Sciatic nerve (tissue), 2 donors: ENCODE data around the gene CYP2C8. TPM values are rescaled to one million over a fixed set of nuclear protein-coding genes. Genes with fewer than 3 reads are reported as not detected.
"Not testable (repeated sequence)": the region's sequence is repeated elsewhere in the genome, so short reads cannot be mapped to it uniquely, and the experiment has no call there.

Experiments
- ATAC-seq: fragments of 200-7000 bp; cut with Tn5 transposase; one replicate; pipeline ENCODE4 v1.9.1; 2020; ENCODE audit warnings: mild to moderate bottlenecking, moderate library complexity
- DNase-seq: peaks from one replicate; pipeline ENCODE4 v3.0.0-alpha.2; 2020; ENCODE audit warnings: low spot score
- intact Hi-C: fragments of 100-400 bp; cut with DNase I; formaldehyde crosslinking; loops from one replicate; pipeline ENCODE4 v1.14.2; 2022
- total RNA-seq: library from RNA; stranded (reverse); fragmentation: NEBNext Ultra II Directional; extraction: Animal tissue kit (Norgen Biotek cat#: 25700); gene quantifications from one replicate; pipeline ENCODE4 v1.2.1, GENCODE V29; 2021
- donor health status: DM: no; HTN: no; CAD: no.
- donor health status: DM: no; HTN: no; CAD: no.

Gene CYP2C8
- total RNA-seq, result 0.49 TPM

DNA sequence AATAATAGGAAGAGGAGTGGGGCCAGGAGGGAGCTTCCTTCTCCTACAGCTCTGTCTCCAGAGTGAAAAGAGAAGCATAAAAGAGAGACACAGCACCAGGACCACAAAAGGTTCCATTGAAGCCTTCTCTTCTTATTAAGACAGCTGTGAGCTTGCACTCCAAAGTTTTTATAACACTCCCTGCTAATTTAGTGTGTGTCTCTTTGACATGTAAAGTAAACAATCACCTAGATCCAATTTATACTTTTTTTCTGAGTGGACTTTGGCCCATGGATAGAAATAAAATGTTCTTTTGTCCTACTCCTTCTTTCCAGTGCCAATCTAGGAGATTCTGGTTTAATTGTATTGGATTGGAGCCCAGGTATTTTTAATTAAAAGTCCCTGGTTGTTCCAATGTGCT lies at the start of gene CYP2C8:
Gene CYP2C8 (minus strand): TSS at position 212 of the 400 bp plus-strand sequence. CDS start 95 bp downstream, at position 117.
- DNase-seq (no peak), ATAC-seq (no peak)
- intact Hi-C loops, result no loop called here

DNA sequence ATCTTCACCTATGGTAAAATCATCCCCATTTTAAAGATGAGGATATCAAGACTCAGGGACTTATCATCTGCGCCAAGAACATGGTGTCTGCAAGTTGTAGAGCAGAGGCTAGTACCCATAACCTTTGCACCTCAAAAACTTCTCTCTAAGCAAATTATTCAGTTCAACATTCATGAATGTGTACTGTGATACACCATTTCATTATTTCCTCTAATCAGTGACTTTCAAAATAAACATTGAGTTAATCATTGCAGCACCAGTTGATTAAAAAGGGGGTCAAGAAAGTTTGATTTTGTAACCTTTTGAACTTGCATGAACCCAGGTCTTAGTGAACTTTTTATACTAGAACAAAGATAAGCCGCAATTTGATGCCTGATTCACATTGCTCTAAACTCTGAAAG lies 47.6 kb upstream of the CYP2C8 start:
- no peak for ATAC-seq
- DNase-seq, result no peak
- intact Hi-C loops, result no loop called here

DNA sequence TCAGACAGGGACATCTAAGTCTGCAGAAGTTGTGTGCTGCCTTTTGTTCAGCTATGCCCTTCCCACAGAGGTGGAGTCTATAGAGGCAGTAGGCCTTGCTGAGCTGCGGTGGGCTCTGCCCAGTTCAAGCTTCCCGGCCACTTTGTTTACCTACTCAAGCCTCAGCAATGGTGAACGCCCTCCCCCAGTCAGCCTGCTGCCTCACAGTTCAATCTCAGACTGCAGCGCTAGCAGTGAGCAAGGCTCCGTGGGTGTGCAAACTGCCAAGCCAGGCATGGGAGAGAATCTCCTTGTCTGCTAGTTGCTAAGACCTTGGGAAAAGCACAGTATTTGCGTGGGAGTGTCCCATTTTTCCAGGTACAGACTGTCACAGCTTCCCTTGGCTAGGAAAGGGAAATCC lies 41.5 kb upstream of the CYP2C8 start:
- ATAC-seq, intact Hi-C loops, DNase-seq: not testable (repeated sequence)

DNA sequence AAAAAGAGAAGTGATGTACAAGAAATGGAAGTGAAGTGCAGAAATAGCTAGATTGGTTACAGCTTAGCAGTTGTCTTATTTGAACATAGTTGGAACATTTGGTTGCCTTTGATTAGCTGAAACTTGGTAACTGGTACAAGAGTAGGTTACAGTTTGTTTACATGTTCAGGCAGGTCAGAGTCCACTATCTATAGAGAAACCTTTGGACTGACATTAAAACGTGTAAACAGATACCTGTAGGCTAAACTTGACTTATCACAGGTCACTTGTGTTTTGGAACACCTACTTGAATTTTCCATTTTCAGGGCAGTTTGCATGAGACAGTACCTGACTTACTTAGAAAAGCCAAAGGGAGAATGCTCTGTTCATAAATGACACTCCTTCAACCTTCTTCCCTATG lies 28.5 kb upstream of the CYP2C8 start:
- DNase-seq (no peak), ATAC-seq (no peak)
- intact Hi-C loops, result no loop called here

DNA sequence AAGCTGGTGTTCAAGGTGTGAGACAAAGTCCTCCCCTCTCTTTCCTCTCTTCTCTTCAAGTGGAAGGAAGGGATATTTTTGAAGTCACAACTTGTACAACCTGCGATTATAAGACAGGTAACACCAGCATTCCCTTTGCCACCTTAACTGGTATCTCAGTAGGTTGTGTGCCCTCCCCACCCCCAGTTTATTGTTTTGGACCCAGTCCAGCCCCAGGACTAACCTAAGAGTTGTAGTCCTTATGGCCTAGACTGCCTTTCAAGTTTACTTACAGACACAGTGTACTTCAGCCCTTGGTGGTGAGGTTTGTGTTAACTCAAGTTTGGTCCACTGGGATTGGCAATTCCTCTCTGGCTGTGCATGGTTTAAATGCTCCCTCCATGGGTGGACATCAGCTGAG lies 26.8 kb upstream of the CYP2C8 start:
- DNase-seq, result no peak
- intact Hi-C loops, result no loop called here
- no peak for ATAC-seq

DNA sequence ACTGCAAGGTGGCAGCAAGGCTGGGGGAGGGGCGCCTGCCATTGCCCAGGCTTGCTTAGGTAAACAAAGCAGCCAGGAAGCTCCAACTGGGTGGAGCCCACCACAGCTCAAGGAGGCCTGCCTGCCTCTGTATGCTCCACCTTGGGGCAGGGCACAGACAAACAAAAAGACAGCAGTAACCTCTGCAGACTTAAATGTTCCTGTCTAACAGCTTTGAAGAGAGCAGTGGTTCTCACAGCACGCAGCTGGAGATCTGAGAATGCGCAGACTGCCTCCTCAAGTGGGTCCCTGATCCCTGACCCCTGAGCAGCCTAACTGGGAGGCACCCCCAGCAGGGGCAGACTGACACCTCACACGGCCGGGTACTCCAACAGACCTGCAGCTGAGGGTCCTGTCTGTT lies 10.3 kb upstream of the CYP2C8 start:
- DNase-seq, ATAC-seq, intact Hi-C loops: not testable (repeated sequence)

DNA sequence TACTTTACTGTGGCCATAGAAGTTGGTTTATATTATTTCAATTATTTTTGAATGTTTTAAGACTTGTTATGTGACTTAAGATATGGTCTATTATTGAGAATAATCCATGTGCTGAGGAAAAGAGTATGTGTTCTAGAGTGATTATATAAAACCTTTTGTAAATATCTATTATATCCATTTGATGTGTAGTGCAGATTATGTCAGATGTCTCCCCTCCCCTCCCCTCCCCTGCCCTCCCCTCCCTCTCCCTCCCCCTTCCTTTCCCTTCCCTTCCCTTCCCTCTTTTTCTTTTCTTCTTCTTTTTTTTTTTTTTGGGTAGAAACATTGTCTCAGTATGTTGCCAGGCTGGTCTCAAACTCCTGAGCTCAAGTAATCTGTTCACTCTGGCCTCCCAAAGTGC lies 8.3 kb upstream of the CYP2C8 start:
- intact Hi-C loops, result no loop called here
- no peak for ATAC-seq
- DNase-seq, result no peak

DNA sequence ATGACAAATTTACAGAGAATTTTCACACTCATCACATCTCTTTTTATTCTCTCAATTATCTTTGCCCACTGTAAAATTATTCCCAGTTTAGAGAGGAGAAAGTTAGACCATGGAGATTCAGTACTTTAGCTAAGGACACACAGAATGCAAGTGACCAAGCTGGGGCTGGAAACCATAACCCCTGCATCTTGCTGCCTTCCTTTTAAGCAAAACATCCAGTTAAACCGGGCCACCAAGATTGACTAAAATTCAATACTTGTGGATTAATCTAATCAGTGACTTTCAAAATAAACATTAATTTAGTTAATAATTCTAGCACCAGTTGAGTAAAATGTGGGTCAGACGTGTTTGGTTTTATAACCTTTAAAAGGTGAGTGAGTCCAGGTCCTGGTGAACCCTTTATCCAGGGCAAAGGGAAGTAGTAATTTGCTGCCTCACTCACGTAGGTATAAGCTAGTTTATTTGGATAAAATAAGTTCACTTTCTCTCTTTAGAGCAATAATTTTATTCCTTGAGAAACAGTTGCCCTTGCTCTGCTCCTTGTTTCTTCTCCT lies 1.9 kb upstream of the CYP2C8 start:
- intact Hi-C loops, result no loop called here
- no peak for ATAC-seq

DNA sequence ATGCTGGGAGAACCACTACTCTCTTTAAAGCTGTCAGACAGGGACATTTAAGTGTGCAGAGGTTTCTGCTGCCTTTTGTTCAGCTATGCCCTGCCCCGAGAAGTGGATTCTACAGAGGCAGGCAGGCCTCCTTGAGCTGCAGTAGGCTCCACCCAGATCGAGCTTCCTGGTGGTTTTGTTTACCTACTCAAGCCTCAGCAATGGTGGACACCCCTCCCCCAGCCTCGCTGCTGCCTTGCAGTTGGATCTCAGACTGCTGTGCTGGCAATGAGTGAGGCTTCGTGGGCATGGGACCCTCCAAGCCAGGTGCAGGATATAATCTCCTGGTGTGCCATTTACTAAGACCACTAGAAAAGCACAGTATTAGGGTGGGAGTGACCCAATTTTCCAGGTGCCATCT lies 5.2 kb downstream of the CYP2C8 start:
- ATAC-seq, DNase-seq, intact Hi-C loops: not testable (repeated sequence)

More for the DNA sequence above, 1.9 kb upstream of the CYP2C8 start:
- DNase-seq, result no peak

DNA sequence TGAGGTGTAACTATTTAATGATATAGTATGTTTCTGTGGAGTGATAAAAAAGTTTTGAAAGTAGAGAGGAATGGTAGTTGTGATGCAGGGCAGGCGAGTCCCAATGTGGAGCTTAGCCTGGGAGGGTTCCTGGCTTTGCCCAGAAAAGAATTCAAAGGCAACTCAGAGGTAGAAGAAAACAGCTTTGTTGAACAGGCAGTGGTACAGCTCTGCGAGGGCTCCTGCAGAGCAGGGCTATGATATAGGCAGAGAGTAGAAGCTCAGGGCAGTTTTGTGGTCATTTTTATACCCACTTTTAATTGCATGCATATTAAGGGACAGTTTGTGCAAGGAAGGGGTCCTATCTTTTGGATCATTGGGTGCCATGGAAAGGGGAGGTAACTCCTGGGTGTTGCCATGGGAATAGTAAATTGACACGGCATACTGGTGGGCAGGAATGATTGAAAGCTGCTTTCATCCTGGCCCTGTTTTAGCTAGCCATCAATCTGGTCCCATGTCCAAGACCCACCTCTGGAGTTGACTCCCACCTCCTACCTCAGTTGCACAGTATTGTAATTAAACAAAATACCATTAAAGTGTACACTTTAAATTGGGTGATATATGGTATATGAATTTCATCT lies 12.4 kb downstream of the CYP2C8 start:
- intact Hi-C loops, result no loop called here
- DNase-seq, result no peak
- ATAC-seq, result no peak

DNA sequence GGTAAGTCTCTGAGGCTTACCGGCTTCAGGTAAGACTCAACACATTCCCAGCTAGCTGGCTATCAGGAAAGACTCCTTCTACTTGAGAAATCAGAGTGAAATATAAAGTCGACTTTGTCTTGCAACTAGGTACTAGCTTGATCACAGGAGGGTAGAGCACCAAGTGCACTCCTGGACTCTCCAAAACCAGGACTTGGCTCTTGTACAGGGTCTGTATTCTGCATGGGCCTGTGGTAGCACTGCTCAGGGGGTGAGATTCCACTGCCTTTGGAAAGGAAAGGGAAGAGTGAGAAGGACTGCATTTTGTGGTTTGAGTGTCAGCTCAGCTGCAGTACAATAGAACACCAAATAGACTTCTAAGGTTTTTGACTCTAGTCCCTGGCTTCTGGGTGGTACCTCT lies 19.4 kb downstream of the CYP2C8 start:
- ATAC-seq (no peak), DNase-seq (no peak)
- intact Hi-C loops, result no loop called here

DNA sequence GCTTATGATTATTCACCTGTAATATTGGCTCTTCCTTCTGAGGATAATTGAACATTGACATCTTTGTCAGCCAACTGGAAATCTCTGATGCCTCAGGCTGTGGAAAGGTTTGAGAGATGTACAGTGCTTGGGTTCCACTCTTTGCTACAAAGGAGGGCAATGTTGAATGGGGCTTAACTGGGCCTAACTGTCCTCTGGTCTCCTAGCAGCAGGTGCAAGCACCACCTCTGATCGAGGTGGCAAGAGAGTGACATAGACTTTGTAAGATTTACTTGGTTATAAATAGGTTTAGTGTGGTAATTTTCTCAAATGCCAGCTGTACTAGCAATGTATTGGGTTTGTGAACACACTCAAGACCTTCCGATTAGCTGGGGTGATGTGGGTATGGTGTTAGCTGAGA lies 21.1 kb downstream of the CYP2C8 start:
- intact Hi-C loops, result no loop called here
- ATAC-seq (no peak), DNase-seq (no peak)

DNA sequence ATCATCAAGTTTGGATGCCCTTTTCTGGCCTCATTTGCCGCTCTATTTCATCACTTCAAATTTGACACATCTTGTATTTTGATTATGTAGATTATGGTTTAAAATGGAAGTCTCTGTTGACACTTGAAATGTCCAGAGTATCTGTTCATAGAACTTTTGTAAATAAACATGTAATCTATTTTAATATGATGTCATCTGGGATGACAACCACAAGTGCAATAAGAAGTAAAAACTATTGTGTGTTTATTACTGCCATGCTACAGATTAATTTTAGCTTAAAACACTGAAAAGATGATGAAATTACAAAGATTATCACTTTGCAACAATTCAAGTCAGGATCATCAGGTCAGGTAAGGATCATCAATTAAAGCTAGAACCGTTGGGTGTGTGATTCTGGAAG lies 30.0 kb downstream of the CYP2C8 start:
- intact Hi-C loops, result no loop called here
- ATAC-seq, result no peak
- no peak for DNase-seq

DNA sequence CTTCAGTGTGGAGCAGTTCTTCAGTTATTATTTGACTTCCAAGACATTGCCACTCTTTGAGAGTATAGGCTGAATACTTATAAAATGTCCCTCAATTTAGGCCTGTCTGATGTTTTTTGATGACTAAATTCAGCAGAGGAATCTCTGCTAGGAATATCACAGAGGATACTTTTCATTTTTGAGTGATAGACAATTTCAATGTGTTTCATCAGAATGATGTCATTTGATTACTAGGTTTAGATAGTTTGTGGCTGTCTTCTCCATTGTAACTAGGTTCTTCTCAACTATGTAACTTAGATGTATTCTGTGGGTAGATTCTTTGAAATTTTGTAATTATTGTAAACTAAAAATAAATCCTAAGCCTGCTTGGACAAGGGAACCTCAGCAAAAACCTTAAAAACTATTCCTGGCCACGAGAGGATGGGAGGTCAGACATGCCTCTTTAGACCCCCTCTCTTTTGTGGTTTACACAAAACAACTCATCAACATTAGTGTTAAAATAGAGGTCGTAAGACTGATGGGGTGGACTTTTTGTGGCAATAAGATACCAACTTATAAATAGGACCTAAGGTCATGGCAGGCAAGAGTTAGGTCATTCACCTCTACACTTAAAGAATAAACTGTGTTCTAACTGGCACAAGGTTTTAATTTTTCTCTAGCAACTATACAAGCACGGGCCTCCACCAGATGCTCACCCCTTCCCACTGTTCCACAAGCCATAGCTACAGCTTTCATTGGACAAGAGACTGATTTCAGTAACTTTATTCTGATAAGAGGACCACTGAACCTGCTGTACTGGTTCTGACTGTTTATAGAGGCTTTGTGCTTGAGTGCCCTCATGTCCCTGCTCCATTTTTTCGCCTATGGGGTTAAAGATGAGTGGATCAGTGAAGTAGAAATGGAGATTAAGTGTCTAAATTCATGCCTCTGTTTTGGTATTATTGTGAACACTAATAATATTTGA lies 33.7 kb downstream of the CYP2C8 start:
- intact Hi-C loops, result no loop called here
- no peak for DNase-seq
- no peak for ATAC-seq

DNA sequence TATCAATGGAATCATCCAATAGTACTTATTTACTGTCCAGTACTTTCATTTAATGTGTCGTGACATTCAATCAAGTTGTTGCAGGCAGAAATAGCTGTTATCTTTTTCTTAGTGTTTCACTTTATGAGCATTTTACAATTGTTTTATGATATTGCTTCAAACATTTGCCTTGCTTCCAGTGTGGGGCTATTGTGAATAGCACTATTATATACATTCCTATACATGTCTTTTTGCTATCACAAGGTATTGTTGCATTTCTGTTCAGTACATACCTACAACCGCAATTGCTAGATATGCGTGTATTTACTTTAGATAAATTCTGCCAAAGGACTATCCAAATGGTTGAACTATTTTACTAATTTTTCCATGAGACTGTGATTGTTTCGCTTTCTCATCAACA lies 34.9 kb downstream of the CYP2C8 start:
- ATAC-seq (no peak), DNase-seq (no peak)
- intact Hi-C loops, result no loop called here

DNA sequence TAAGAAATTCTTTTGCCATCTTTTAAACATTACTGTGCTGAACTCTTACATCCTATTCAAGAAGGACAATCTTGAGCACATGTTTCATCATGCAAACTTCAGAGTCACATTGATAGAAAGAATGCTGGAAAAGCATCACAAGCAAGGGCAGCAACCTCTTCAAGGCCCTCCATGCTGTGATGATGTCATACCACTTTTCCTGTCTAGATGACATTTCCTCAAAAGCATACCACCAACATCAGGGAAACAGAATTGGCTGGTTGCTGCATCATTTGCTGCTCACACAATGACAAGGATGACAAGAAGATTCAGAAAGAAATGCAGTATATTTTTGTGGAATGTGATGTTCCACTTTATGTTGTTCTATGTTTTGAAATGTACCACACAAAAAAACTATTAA lies 37.6 kb downstream of the CYP2C8 start:
- no peak for ATAC-seq
- DNase-seq, result no peak
- intact Hi-C loops, result no loop called here

DNA sequence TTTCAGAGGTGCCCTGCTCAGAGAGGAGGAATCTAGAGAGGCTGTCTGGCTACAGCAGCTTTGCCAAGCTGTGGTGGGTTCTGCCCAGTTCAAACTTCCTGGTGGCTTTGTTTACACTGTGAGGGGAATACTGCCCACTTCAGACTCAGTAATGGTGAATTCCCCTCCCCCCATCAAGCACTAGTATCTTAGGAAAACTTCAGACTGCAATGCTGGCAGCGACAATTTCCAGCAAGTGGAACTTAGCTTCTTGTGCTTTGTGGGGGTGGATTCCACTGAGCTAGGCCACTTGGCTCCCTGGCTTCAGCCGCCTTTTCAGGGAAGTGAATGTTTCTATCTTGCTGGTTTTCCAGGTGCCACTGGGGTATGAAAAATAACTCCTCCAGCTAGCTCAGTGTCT lies 42.8 kb downstream of the CYP2C8 start:
- ATAC-seq, result no peak

DNA sequence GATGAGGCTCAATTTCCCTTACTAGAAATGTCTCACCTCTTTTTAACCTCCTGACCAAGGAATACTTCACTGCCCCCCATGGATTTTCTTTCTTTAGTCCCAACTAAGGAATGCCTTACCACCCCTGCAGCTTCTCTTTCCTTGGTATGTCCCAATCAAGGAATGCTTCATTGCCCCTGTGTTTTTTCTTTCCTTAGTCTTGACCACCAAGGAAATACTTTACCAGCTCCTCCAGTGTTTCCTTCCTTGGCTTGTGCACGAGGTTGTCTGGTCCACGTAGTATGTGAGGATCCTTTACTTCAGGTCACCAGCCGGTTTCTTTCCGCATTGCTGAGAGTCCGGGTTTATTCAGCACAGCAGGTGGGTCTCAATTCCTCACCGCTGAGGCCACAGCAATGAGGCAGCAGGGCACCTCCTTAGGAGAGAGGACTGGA lies 71.5 kb downstream of the CYP2C8 start:
- DNase-seq, result no peak
- intact Hi-C loops, result no loop called here
- no peak for ATAC-seq

More for the DNA sequence above, 42.8 kb downstream of the CYP2C8 start:
- intact Hi-C loops, result no loop called here
- DNase-seq, result no peak

DNA sequence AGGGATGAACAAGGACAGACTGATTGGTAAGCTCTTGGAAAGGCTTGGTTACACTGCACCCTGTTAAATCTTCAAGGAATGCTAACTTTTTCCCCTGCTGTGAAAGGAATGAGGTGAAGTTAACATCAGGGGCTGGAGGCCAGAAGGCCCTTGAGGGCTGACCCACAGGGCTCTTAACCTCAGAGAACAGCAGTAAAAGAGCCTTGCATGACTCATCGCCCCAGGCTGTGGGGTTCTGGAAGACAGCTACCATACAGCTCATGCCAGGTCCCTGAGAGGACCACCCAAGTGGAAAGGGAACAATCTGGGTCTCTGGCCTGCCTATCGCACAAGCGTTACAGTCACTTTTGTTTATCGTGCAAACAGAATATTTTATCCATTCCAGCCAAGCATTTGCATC lies 76.5 kb downstream of the CYP2C8 start:
- intact Hi-C loops, result no loop called here
- peak; percentile 41 for ATAC-seq
- no peak for DNase-seq

DNA sequence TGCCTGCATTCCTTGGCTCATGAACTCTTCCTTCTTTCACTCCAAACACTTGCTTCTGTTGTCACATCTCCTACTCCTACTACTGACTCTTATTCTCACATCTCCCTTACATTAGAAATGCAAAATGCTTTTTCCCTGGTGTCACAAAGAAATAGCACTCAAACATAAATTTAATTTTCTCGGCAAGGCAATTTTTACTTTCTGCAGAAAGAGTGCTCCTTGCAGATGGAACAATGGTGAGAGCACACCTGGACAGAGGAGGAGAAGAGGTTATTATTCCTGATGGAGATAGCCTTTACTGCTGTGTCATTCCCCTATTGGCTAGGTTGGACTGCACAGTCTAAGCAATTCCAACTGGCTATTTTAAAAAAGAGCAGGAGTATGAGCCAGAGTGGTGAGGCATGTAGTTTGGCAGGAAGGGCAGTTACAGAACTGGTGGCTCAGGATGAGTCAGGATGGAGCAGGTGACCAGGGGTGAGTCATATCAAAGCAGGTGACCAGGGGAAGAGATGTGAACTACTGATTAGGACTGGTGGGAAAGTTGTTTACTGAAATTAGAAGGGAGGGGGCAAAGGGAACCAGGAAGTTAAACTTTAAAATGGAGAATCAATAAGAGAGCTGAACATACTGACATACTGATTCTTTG lies 77.9 kb downstream of the CYP2C8 start:
- DNase-seq, result no peak
- intact Hi-C loops, result no loop called here
- ATAC-seq, result no peak
